ENCODE measurements around the gene AKAIN1. TPM values are rescaled to one million over a fixed set of nuclear protein-coding genes. Genes with fewer than 3 reads are reported as not detected.

Gene AKAIN1, protein sequence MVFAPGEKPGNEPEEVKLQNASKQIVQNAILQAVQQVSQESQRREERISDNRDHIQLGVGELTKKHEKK
- not detected for total RNA-seq

DNA sequence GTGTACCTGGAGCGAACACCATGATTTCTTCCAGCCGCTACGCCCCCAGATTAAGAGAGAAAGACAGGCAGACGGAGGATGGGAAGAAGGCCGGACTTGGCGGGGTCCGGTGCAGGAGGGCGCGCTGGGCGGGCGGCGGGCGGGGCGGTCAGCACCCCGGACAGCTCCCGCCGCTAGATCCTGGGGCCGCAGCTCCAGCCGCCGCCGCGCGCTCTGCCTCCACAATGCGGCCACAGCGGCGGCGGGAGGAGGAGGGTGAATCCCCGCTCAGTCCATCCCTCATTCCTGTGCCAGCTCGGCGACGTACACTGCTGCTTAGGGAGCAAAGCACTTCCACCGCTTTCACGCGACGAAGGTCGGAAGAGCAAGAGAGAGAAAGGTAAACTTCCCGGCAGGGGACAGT is at the start of gene AKAIN1:
TSS of gene AKAIN1 (minus strand) at position 226 of the 403 bp plus-strand sequence. CDS start at position 22, 204 bp downstream.
- no peak for TF ChIP-seq EP300 (IDR thresholded peaks at IDR 0.05)
- no peak for TF ChIP-seq POLR2A (IDR thresholded peaks at IDR 0.05)
- TF ChIP-seq, protein P1, sequence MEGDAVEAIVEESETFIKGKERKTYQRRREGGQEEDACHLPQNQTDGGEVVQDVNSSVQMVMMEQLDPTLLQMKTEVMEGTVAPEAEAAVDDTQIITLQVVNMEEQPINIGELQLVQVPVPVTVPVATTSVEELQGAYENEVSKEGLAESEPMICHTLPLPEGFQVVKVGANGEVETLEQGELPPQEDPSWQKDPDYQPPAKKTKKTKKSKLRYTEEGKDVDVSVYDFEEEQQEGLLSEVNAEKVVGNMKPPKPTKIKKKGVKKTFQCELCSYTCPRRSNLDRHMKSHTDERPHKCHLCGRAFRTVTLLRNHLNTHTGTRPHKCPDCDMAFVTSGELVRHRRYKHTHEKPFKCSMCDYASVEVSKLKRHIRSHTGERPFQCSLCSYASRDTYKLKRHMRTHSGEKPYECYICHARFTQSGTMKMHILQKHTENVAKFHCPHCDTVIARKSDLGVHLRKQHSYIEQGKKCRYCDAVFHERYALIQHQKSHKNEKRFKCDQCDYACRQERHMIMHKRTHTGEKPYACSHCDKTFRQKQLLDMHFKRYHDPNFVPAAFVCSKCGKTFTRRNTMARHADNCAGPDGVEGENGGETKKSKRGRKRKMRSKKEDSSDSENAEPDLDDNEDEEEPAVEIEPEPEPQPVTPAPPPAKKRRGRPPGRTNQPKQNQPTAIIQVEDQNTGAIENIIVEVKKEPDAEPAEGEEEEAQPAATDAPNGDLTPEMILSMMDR (IDR thresholded peaks at IDR 0.05) = no peak
- TF ChIP-seq POLR2AphosphoS5 (IDR thresholded peaks at IDR 0.05) = no peak
- H3K9me3 ChIP-seq = no peaks in the 10 kb centered on the region
- 7 to 10% methylated on average over 10 to 37 of the region's 37 CpGs for WGBS, 2 donors
- H3K4me3 ChIP-seq = no peak within 1 kb of the TSS
- peak; percentile 23 to 88 for DNase-seq
- peaks cover 0 to 9% (median 0%) of the 10 kb centered on the region in 4 donors for H3K4me1 ChIP-seq
- peak; percentile 78 to 91 for ATAC-seq (ENCODE audit: low FRiP score in 2 of 2)
- peaks cover 0 to 16% (median 12%) of the 10 kb centered on the region in 4 donors for H3K27me3 ChIP-seq
- H3K27ac ChIP-seq = no peak within 1 kb of the TSS
- H3K36me3 ChIP-seq = no peaks in the 10 kb centered on the region

DNA sequence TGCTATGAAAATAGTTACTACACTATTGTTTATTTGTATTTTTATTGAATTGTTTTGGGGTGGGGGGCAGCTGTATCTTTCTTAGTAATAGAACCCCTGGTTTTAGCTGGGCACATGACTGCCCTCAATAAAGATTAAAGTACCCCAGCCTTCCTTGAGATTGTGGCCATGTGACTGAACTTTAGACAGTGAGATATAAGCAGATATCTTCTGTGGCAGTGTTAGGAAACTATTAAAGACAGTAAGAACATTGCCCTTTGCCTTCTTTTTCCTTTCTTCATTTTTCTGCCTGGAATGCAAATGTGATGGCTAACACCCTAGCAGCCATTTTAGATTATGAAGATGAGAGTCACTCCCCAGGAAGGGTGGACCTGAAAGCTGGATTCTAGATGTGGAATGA is 47.9 kb upstream of the AKAIN1 start:
- no peak overlapping the region for H3K27ac ChIP-seq
- DNase-seq = no peak
- peaks cover 5 to 9% (median 6%) of the 10 kb centered on the region in 4 donors for H3K4me1 ChIP-seq
- H3K9me3 ChIP-seq = no peaks in the 10 kb centered on the region
- no peak overlapping the region for H3K4me3 ChIP-seq
- no peak for ATAC-seq (ENCODE audit: low FRiP score in 2 of 2)
- TF ChIP-seq, protein P1 (IDR thresholded peaks at IDR 0.05) = no peak
- TF ChIP-seq POLR2AphosphoS5 (IDR thresholded peaks at IDR 0.05) (no peak), EP300 (IDR thresholded peaks at IDR 0.05) (no peak), POLR2A (IDR thresholded peaks at IDR 0.05) (no peak)
- no peaks in the 10 kb centered on the region for H3K27me3 ChIP-seq
- H3K36me3 ChIP-seq = peaks cover 0 to 28% (median 8%) of the 10 kb centered on the region in 4 donors

DNA sequence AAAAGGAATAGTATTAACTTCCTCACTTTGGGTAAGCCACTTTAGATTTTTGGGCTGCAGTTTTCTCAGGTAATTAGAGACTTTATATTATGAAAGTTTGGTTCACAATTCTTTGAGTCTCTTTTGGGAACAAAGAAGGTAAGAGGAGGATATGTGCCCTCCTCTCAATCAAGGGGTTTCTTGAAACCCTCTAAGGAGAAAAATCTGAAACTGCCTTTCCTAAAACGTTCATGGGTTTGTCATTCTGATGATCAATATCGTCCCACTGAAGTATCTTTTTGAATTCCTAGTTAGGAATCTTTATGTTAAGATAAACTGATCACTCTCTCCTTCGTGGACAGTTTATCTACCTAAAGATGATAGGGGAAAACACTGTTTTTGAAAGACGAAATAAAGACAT is 42.4 kb upstream of the AKAIN1 start:
- Histone ChIP-seq H3K27ac (no peak overlapping the region), H3K36me3 (peaks cover 0 to 28% (median 8%) of the 10 kb centered on the region in 4 donors), H3K9me3 (no peaks in the 10 kb centered on the region), H3K4me1 (peaks cover 20 to 35% (median 24%) of the 10 kb centered on the region in 4 donors), H3K4me3 (peak overlapping the region in 3 of 4 donors; percentile 66 to 82 (median 74)), H3K27me3 (no peaks in the 10 kb centered on the region)
- DNase-seq (no peak), ATAC-seq (ENCODE audit: low FRiP score in 2 of 2) (no peak)
- TF ChIP-seq POLR2A (IDR thresholded peaks at IDR 0.05) = no peak
- TF ChIP-seq EP300 (IDR thresholded peaks at IDR 0.05) = no peak
- TF ChIP-seq, protein P1 (IDR thresholded peaks at IDR 0.05) = no peak
- no peak for TF ChIP-seq POLR2AphosphoS5 (IDR thresholded peaks at IDR 0.05)
- 78 to 80% methylated on average over 4 of the region's 4 CpGs for WGBS, 2 donors

DNA sequence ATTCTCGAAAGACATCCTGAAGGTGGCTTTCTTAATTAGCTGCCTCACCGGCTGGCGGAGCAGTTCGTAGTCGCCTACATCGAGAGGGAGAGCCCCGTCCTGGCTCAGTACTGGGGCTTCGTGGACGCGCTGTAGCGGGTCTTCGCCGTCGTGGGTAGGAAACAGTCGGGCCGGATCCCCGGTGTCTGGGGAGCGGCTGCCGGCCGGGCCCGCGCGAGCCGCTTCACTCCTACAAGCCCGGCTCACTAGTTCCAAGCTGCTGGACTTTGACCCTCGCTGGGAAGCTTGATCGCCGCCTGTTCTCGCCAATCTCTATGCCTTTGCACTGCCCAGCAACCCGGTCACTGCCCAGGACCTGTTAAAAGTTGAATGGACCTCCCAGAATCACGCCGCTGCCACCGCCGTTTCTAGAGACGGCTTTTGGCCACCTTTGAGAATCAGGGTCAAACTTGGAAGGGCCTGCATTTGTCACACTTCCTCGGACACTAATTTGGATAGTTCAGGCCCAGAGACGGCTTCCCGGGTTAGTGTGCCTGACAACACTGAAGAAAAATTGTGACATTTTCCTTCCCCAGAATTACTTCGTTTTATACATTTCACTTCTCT is 41.4 kb upstream of the AKAIN1 start:
- peaks cover 20 to 35% (median 24%) of the 10 kb centered on the region in 4 donors for H3K4me1 ChIP-seq
- no peaks in the 10 kb centered on the region for H3K9me3 ChIP-seq
- peak; percentile 69 to 76 for ATAC-seq (ENCODE audit: low FRiP score in 2 of 2)
- peak overlapping the region; percentile 96 to 99 (median 98) for H3K27ac ChIP-seq
- H3K27me3 ChIP-seq = no peaks in the 10 kb centered on the region
- 2 to 5% methylated on average over 13 to 20 of the region's 39 CpGs for WGBS, 2 donors
- peaks cover 0 to 28% (median 6%) of the 10 kb centered on the region in 4 donors for H3K36me3 ChIP-seq
- DNase-seq = peak; percentile 40 to 87
- H3K4me3 ChIP-seq = peak overlapping the region; percentile 58 to 82 (median 70)
- TF ChIP-seq POLR2A (IDR thresholded peaks at IDR 0.05) (no peak), EP300 (IDR thresholded peaks at IDR 0.05) (no peak), POLR2AphosphoS5 (IDR thresholded peaks at IDR 0.05) (no peak)
- TF ChIP-seq, protein P1 (IDR thresholded peaks at IDR 0.05) = no peak

Data from upper lobe of left lung (tissue), 6 donors.